OCI-LY7 (cell line): ENCODE results near the gene SNAP47.

Experiments
- CTCF ChIP-seq: fragments of 200-600 bp; sonication (generic); conservative IDR thresholded peaks from 2 replicates; pipeline ENCODE4 v1.5.1; 2014; ENCODE audit warnings: mild to moderate bottlenecking, antibody characterized with exemption, low read length, moderate library complexity, mixed read lengths
- EZH2phosphoT487 ChIP-seq: fragments of 200-600 bp; sonication (generic); IDR thresholded peaks from 2 replicates; pipeline ENCODE4 v1.6.1; 2018; ENCODE audit warnings: low read depth, borderline replicate concordance, mild to moderate bottlenecking, mixed run types, antibody characterized with exemption, low read length, moderate library complexity, mixed read lengths

DNA sequence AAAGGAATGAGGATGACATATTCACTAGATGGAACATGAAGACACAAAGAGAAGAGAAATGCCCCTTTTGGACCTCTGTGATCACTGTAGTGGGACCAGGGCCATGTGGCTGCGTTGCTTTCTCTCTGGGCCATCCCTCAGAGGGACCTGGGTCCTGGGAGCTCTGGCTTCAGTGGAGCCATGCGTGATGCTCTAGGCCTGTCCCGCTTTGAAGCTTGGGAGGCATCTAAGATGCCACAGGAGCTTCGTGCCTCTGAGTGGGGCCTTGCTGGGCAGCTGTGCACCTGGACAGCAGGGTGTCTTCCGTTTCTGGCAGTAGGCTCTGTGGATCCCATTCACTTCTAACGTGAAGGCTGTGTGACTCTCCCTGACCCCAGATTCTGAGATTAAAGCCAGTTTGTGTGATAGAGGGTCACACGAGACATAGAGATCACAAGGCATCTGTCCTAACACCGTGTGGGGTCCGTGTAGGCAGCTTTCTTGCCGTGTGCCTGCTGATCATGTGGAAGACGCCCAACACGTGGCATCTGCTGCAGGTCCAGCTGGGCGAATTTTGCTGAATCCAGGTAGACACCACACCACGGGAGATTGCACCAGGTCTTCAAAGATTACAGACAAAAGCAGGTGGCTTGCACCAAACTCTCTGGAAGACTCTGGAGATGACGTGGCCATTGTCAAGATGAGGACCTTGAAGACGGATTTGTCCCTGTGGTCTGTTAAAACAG lies 63.0 kb downstream of the SNAP47 start:
- TF ChIP-seq CTCF = no peak
- no peak for TF ChIP-seq EZH2phosphoT487
